Hippocampal formation (tissue), 2 donors: Measurements from ENCODE around the gene GOLGA6L10.
"Not testable (repeated sequence)": the region's sequence is repeated elsewhere in the genome, so short reads cannot be mapped to it uniquely, and the experiment has no call there.

Experiments
- DNase-seq, 2 donors: peaks; one replicate each; lab custom pipeline; 2025; lab: John Stamatoyannopoulos, UW

GOLGA6L10 gene

DNA sequence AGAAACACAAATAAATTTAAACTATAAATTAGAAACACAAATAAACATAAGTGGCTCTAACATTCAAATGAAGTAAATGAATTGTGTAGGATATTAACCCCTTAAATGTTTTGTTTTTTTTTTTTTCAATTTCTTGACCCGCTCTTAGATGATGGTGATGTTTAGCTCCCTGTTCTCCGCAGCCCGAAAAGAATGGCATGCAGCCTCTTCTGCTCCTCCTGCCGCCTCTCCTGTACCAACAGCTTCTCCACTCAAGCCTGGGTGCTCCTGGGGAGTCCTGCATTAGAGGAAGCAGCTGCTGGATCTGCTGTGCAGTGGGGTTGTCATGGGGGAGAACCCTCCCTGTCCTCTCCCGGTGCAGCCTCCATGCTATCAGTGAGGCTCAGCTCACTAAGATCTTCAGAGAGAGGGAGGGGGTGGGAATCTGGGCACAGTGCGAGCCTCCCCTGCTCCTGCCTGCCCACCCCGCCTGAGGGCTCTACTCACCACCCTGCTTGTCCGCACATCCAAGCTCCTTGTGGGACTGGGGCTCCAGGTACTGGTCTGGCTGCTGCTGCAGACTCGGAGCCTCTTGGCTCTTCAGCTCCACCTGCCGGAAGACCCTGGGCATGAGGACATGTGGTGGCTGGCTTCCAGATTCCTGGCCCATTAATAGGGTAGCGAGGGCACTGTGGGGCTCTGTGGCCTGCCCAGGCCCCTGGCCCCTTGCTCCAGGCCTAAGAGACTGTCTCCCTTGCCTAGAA is 6.5 kb downstream of the GOLGA6L10 start:
- not testable (repeated sequence) for DNase-seq

- DNase-seq, result not testable (repeated sequence)
These were observed 10.7 kb downstream of the GOLGA6L10 start for GRCh38 chr15:82338573-82338972.

DNA sequence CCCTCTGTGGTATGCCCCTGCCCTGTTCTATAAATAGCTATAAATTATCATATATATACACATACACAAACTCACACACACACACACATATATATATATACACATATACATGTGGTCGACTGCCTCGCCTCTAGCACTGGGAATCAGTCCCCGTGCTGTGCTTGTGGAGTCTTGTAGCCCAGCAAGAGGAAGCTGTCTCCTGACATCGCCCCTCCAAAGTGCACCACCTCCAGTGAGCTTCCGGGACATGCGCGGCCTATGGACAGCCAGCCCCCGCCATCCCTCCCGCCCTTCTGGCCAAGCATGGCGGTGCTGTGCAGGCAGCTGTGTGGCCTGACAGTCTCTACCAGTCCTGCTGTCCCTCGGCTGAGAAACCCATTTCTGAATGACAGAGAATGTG is 11.2 kb downstream of the GOLGA6L10 start:
- not testable (repeated sequence) for DNase-seq

GRCh38 chr15:82337051-82337450 is 12.2 kb downstream of the GOLGA6L10 start:
- DNase-seq, result not testable (repeated sequence)

DNA sequence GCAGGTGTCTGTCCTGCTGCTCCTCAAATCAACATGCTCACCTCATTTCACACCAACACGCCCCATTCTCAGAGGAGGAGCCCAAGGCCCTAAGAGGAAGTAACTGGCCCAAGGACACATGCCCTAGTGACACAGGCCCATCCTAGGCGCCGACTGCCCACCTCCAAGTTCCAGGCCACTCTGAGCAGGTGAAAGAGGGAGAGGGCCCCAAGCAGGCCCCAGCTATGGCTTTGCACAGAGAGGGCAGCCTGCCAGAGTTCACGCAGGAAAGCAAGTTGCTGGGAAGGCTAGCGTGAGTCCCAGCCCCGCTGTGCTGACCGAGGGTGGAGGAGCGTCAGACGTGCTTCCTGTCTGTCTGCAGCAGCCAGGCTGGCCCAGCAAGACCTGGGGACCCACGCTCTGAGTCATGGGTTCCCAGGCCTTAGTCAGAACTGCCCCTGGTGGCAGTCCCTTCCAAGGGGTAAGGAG is 13.1 kb downstream of the GOLGA6L10 start:
- DNase-seq, result not testable (repeated sequence)

DNA sequence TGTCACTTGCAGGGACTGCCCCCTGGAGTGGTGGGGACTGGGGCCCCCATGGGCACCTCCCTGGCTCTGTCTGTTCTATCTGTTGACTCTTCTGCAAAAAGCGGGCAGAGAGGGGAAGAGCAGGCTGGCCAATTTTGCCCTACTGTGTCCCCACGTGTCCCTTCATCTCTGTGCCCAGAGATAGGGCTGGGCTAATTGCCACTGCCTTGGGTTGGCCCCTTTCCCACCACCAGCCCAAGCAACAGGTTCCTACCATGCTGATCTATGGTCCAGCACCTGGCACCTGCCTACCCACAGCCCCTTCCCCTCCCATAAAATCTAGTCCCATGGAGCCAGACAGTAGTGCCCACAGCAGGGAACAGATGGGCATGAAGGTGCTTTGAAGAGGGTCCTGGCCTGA is 14.3 kb downstream of the GOLGA6L10 start:
- not testable (repeated sequence) for DNase-seq

- not testable (repeated sequence) for DNase-seq
These were observed 14.7 kb downstream of the GOLGA6L10 start for GRCh38 chr15:82334554-82334932.

DNA sequence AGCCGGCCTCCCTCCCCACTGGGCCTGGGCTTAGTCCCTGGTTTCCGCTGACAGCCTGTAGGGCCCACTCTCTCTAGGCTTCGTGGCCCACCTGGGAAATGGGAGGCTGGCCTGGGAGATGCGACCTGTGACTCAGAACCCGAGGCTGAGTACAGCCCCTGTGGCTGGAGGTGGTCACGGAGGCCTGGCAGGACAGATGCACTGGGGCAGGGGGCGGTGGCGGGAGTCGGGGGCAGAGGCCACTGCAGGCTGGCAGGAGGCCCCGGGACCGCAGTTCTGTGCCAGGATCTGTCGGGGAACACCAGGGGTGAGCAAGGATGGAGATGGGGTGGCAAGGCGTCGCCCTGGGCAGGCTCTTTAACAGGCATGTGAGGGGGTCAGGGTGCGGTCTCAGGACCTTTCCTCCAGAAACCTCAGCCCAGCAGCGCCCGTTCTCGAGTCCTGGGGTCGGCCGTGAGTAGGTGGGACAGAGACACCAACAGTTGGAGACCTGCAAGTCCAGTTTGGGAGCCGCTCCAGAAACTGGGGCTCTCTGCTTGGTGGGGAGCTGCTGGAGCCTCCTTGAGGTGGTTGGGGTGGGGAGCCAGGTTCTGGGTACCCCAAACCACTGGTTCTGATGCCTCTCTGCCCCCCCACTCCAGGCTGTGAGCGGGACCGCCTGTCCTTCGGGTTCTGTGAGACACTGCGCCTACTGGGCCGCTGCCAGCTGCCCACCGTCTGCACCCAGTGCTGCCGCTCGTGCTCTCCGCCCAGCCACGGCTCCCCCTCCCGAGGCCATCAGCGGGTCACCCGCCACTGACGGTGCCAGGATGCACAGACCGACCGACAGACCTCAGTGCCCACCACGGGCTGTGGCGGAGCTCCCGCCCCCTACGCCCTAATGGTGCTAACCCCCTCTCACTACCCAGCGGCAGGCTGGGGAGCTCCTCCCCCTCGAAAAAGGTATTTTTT is 15.4 kb downstream of the GOLGA6L10 start:
- DNase-seq, result not testable (repeated sequence)

GRCh38 chr15:82332711-82333602 is 16.3 kb downstream of the GOLGA6L10 start:
- not testable (repeated sequence) for DNase-seq

- not testable (repeated sequence) for DNase-seq
These were observed 17.5 kb downstream of the GOLGA6L10 start for GRCh38 chr15:82331576-82332304.

DNA sequence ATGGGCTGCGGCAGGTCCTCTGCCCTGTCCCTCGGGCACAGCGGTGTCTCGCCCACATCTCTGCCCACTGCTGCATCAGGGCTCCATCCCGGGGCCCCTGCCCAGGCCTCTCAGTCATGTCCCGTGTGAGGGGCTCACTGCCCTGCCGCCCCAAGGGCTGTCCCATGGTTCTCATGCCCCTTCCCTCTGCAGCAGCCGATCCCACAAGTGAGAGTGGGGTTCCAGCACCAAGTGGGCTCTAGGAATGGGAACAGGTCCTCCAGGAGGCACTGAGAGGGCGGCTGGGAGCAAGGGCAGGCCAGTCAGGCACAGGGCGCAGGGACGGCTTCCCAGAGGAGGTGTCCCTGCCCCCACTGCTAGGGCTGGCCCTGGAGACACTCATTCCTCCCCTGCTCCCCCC is 18.4 kb downstream of the GOLGA6L10 start:
- DNase-seq, result not testable (repeated sequence)

DNA sequence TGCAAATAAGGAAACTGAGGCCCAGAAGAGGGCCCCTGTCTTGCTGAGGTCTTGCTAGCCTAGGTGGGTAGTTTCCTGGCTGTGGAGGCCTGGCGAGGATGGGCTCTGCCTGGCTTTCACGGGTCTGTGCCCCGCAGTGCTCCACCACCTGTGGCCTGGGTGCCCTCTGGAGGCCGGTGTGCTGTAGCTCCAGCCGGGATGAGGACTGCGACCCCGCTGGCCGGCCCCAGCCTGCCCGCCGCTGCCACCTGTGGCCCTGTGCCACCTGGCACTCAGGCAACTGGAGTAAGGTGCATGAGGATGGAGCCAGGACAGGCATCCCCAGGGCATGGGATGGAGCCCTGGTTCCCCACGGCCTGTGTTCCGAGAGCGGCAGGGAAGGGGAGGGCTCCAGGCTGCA is 20.2 kb downstream of the GOLGA6L10 start:
- not testable (repeated sequence) for DNase-seq

DNA sequence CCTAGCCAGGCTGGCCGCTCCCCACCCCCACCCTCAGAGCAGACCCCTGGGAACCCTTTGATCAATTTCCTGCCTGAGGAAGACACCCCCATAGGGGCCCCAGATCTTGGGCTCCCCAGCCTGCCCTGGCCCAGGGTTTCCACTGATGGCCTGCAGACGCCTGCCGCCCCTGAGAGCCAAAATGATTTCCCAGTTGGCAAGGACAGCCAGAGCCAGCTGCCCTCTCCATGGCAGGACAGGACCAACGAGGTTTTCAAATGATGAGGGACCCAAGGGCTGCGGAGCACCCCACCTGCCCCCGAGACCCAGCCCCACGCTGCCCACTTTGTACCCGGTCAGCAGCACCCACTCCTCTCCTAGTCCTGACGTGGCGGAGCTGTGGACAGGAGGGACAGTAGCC is 21.9 kb downstream of the GOLGA6L10 start:
- DNase-seq, result not testable (repeated sequence)

GRCh38 chr15:82326896-82327295 is 22.4 kb downstream of the GOLGA6L10 start:
- DNase-seq, result not testable (repeated sequence)

DNA sequence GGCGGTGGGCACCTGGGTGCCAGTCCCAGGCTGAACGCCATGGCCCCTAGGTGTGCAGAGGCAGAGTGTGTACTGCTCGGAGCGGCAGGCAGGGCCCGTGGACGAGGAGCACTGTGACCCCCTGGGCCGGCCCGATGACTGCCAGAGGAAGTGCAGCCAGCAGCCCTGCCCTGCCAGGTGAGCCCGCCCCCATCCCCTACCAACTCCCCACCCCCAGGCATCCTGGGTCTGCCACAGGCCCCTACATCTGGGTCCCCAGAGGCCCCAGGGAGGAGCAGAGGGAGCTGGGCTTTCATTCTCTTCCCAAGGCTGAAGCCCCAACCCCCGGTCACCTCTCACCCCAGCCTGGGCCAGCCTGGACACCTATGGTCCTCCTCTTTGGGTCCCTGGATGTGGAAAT is 23.6 kb downstream of the GOLGA6L10 start:
- DNase-seq, result not testable (repeated sequence)

DNA sequence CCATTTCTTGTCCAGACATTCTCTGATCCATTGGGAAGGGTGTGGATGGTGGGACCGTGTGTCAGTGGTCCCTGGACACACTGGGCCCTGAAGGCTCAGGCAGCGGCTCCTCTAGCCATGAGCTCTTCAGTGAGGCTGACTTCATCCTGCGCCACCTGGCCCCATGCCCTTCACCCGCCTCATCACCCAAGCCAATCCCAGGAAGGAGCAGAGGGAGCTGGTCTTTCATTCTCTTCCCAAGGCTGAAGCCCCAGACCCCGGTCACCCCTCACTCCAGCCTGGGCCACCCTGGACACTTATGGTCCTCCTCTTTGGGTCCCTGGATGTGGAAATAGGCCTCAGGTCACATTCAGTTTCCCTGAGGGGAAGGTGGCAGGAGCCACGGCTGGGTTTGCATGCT is 24.4 kb downstream of the GOLGA6L10 start:
- DNase-seq, result not testable (repeated sequence)

GRCh38 chr15:82322488-82322887 is 26.8 kb downstream of the GOLGA6L10 start:
- DNase-seq, result not testable (repeated sequence)

DNA sequence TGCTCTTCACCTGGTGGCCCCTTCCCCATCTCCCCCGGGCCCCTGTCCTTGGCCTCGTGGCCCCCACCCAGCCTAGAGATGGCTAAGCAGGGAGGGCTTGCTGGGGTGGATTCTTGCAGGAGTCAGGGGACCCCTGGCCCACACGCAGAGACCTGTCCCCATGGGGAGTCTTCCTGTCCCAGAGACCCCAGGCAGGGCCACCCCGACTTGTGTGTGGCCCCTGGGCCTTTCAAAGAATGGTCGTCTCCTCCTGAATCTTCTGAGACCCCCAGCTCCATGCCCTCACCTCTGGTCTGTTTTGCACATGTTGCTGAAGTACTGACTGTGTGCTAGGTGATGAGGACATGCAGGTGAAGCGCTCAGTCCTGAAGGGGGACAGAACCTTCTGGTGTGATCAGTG is 28.4 kb downstream of the GOLGA6L10 start:
- DNase-seq, result not testable (repeated sequence)

DNA sequence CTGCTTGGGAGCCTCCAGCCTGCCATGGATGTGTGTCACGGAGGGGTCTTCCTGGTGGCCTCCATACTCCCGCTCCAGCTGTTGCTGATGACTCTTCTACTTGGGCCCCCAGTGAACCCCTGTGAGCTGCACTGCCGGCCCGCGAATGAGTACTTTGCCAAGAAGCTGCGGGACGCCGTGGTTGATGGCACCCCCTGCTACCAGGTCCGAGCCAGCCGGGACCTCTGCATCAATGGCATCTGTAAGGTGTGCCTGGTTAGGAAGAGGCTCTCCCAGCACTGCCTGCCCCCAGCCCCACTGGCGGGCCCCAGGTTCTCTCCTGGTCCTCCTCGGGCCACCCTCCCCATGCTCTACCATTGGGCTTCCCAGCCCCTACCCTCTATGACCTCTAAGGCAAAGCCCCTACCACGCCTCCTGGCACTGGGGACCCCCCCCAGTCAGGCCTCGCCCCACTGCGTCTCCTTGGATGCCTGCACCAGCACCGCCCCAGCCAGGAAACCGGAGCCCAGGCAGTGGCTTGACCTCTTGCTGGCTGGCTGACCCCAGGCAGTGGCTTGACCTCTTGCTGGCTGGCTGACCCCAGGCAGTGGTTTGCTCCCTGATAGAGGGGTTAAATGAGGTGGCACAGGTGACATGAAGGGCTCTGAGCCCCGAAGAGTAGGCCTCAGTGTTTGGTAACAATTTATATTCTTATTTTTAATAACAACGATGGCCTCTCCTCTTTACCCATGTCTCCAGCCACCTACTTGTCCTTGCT is 29.6 kb downstream of the GOLGA6L10 start:
- DNase-seq, result not testable (repeated sequence)

- not testable (repeated sequence) for DNase-seq
These were observed 31.0 kb downstream of the GOLGA6L10 start for GRCh38 chr15:82318281-82318680.
